ENCODE measurements around the gene NAALADL1. TPM values are rescaled to one million over a fixed set of nuclear protein-coding genes. Genes with fewer than 3 reads are reported as not detected.

Gene NAALADL1
- total and polyA plus RNA-seq, 9 of the 15 experiments (the other 6 are each of a cell fraction or from before 2014, with no cell fraction given) = 0.06 to 0.72 (median 0.22) TPM; not detected in 4

GRCh38 chr11:65083834-65084597 is 25.7 kb upstream of the NAALADL1 start, which contains the start of the genes CDCA5 and ZFPL1 (continued):
- TF ChIP-seq, protein P1, sequence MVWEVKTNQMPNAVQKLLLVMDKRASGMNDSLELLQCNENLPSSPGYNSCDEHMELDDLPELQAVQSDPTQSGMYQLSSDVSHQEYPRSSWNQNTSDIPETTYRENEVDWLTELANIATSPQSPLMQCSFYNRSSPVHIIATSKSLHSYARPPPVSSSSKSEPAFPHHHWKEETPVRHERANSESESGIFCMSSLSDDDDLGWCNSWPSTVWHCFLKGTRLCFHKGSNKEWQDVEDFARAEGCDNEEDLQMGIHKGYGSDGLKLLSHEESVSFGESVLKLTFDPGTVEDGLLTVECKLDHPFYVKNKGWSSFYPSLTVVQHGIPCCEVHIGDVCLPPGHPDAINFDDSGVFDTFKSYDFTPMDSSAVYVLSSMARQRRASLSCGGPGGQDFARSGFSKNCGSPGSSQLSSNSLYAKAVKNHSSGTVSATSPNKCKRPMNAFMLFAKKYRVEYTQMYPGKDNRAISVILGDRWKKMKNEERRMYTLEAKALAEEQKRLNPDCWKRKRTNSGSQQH (CRISPR knock-in tag; IDR thresholded peaks at IDR 0.05) = 0 out of 2 replicates have a peak, but pooled peaks have one; percentile 19
- peak; percentile 87 for TF ChIP-seq ETV5 (CRISPR knock-in tag; IDR thresholded peaks at IDR 0.05; ENCODE audit: low read depth)
- TF ChIP-seq RBFOX2 (IDR thresholded peaks at IDR 0.05; ENCODE audit: low read depth, low read length) = peak; percentile 97
- TF ChIP-seq CBFB (CRISPR knock-in tag; IDR thresholded peaks at IDR 0.05) = peak; percentile 71; the same call in 1 of the 2 replicates
- TF ChIP-seq ARHGAP35 (IDR thresholded peaks at IDR 0.05; ENCODE audit: partially characterized antibody) = no peak
- TF ChIP-seq KAT8 (IDR thresholded peaks at IDR 0.05; ENCODE audit: low read depth) = no peak
- peak; percentile 80 for TF ChIP-seq TAF1 (IDR thresholded peaks at IDR 0.05; ENCODE audit: control insufficient read depth, extremely low read depth, insufficient read depth, low read length, severe bottlenecking)
- TF ChIP-seq GABPB1 (CRISPR knock-in tag; IDR thresholded peaks at IDR 0.05) = peak; percentile 99
- peak in 1 of 2 experiments; percentile 39; a peak in 1 of 4 replicates for TF ChIP-seq ZNF318 (IDR thresholded peaks at IDR 0.05; ENCODE audit: borderline replicate concordance in 1 of 2, low read depth in 1 of 2)
- TF ChIP-seq TAF9B (IDR thresholded peaks at IDR 0.05; ENCODE audit: partially characterized antibody) = peak; percentile 72
- peak; percentile 89 for TF ChIP-seq HMGN3 (IDR thresholded peaks at IDR 0.05; ENCODE audit: borderline replicate concordance, extremely low read depth, insufficient read length, low read depth, low read length)
- TF ChIP-seq ATF7 (IDR thresholded peaks at IDR 0.05) = peak; percentile 95
- TF ChIP-seq ARID2 (IDR thresholded peaks at IDR 0.05) = no peak
- TF ChIP-seq MECOM (CRISPR knock-in tag; IDR thresholded peaks at IDR 0.05) = no peak
- TF ChIP-seq TOE1 (IDR thresholded peaks at IDR 0.05; ENCODE audit: borderline replicate concordance) = no peak
- no peak for TF ChIP-seq TOE1 (CRISPR knock-in tag; IDR thresholded peaks at IDR 0.05; ENCODE audit: borderline replicate concordance, low read depth)

Measured in K562 (cell line).